H9 (cell line): Measurements from ENCODE around the gene PRXL2C. TPM values are rescaled to one million over a fixed set of nuclear protein-coding genes. Genes with fewer than 3 reads are reported as not detected.

Experiments used
- DNase-seq: peaks from one replicate; pipeline ENCODE4 v3.0.0-alpha.2; 2017
- H2AFZ ChIP-seq: one replicate; pipeline ENCODE4 v1.6.1; 2013; ENCODE audit warnings: mild to moderate bottlenecking, low read length, control low read depth, moderate library complexity
- H2AK5ac ChIP-seq: 2 replicates; pipeline ENCODE4 v1.6.1; 2013; ENCODE audit warnings: low read length, control low read depth, mixed read lengths; ENCODE audit not compliant: insufficient read length
- H2BK120ac ChIP-seq: one replicate; pipeline ENCODE4 v1.6.1; 2013; ENCODE audit warnings: low read depth, mild to moderate bottlenecking, low read length, control low read depth, inconsistent platforms; ENCODE audit not compliant: poor library complexity, severe bottlenecking
- H2BK12ac ChIP-seq: 2 replicates; pipeline ENCODE4 v1.6.1; 2013; ENCODE audit warnings: low read length, control low read depth, mixed read lengths, low read depth; ENCODE audit not compliant: insufficient read length
- H2BK15ac ChIP-seq: 2 replicates; pipeline ENCODE4 v1.6.1; 2013; ENCODE audit warnings: low read depth, low read length, control low read depth
- H2BK20ac ChIP-seq: one replicate; pipeline ENCODE4 v1.6.1; 2013; ENCODE audit warnings: low read depth, mild to moderate bottlenecking, low read length, control low read depth, inconsistent platforms; ENCODE audit not compliant: poor library complexity, severe bottlenecking
- H2BK5ac ChIP-seq: 2 replicates; pipeline ENCODE4 v1.6.1; 2013; ENCODE audit warnings: low read length, control low read depth, mixed read lengths; ENCODE audit not compliant: insufficient read length
- H3K14ac ChIP-seq: 2 replicates; pipeline ENCODE4 v1.6.1; 2013; ENCODE audit warnings: low read length, control low read depth; ENCODE audit not compliant: insufficient read depth
- H3K18ac ChIP-seq: 2 replicates; pipeline ENCODE4 v1.6.1; 2013; ENCODE audit warnings: low read depth, mild to moderate bottlenecking, mixed read lengths, low read length, control low read depth; ENCODE audit not compliant: insufficient read length
- H3K23ac ChIP-seq: 2 replicates; pipeline ENCODE4 v1.6.1; 2013; ENCODE audit warnings: low read length, control low read depth, mixed read lengths, low read depth; ENCODE audit not compliant: insufficient read length
- H3K23me2 ChIP-seq: 2 replicates; pipeline ENCODE4 v1.6.1; 2013; ENCODE audit warnings: low read depth, mild to moderate bottlenecking, mixed read lengths, low read length, control low read depth; ENCODE audit not compliant: insufficient read length, poor library complexity, severe bottlenecking
- H3K27ac ChIP-seq: 2 replicates; pipeline ENCODE4 v1.5.1; 2013; ENCODE audit warnings: low read length, control low read depth, mixed read lengths, low read depth; ENCODE audit not compliant: insufficient read length
- H3K27me3 ChIP-seq: 2 replicates; pipeline ENCODE4 v1.6.1; 2013; ENCODE audit warnings: low read length, control low read depth, inconsistent platforms; ENCODE audit not compliant: insufficient read depth
- H3K4ac ChIP-seq: 2 replicates; pipeline ENCODE4 v1.6.1; 2013; ENCODE audit warnings: low read depth, mild to moderate bottlenecking, control low read depth, inconsistent platforms, low read length, moderate library complexity
- H3K4me1 ChIP-seq: 2 replicates; pipeline ENCODE4 v1.6.1; 2013; ENCODE audit warnings: low read length, control low read depth, inconsistent platforms; ENCODE audit not compliant: insufficient read depth
- H3K4me2 ChIP-seq: 2 replicates; pipeline ENCODE4 v1.6.1; 2013; ENCODE audit warnings: low read length, control low read depth, mixed read lengths; ENCODE audit not compliant: insufficient read length, insufficient read depth
- H3K56ac ChIP-seq: 2 replicates; pipeline ENCODE4 v1.6.1; 2013; ENCODE audit warnings: low read depth, mild to moderate bottlenecking, mixed read lengths, low read length, control low read depth; ENCODE audit not compliant: insufficient read length
- H3K79me1 ChIP-seq: 2 replicates; pipeline ENCODE4 v1.6.1; 2013; ENCODE audit warnings: low read depth, mild to moderate bottlenecking, moderate library complexity, low read length, control low read depth, inconsistent platforms; ENCODE audit not compliant: insufficient read depth, poor library complexity, severe bottlenecking
- H3K79me2 ChIP-seq: 2 replicates; pipeline ENCODE4 v1.6.1; 2013; ENCODE audit warnings: low read length, control low read depth, inconsistent platforms; ENCODE audit not compliant: insufficient read depth
- H3K9ac ChIP-seq: 2 replicates; pipeline ENCODE4 v1.6.1; 2013; ENCODE audit warnings: low read length, control low read depth, mixed read lengths; ENCODE audit not compliant: insufficient read length; ENCODE audit errors: extremely low read depth
- H3K9me3 ChIP-seq: one replicate; pipeline ENCODE4 v1.6.1; 2013; ENCODE audit warnings: low read depth, low read length, inconsistent platforms; ENCODE audit not compliant: control insufficient read depth
- H3T11ph ChIP-seq: one replicate; pipeline ENCODE4 v1.6.1; 2013; ENCODE audit warnings: mild to moderate bottlenecking, low read length, control low read depth, inconsistent platforms
- H4K20me1 ChIP-seq: one replicate; pipeline ENCODE4 v1.6.1; 2013; ENCODE audit not compliant: control insufficient read depth, insufficient read length, insufficient read depth
- H4K5ac ChIP-seq: 2 replicates; pipeline ENCODE4 v1.6.1; 2013; ENCODE audit warnings: low read depth, mild to moderate bottlenecking, mixed read lengths, low read length, control low read depth; ENCODE audit not compliant: insufficient read length
- H4K8ac ChIP-seq: replicated peaks from 2 replicates; pipeline ENCODE4 v1.6.1; 2013; ENCODE audit warnings: low read length, control low read depth, mixed read lengths, low read depth; ENCODE audit not compliant: insufficient read length
- H4K91ac ChIP-seq: 2 replicates; pipeline ENCODE4 v1.6.1; 2013; ENCODE audit warnings: low read depth, mild to moderate bottlenecking, moderate library complexity, mixed read lengths, low read length, control low read depth; ENCODE audit not compliant: insufficient read length
- H3K27ac Mint-ChIP-seq, 3 experiments: 2 replicates in 2 of 3; 3 replicates in 1 of 3; pipeline ENCODE4 v1.8.0; 2020 to 2021; ENCODE audit warnings: mixed read lengths in 3 of 3, mild to moderate bottlenecking in 1 of 3, moderate library complexity in 1 of 3
- H3K27me3 Mint-ChIP-seq: 2 replicates; pipeline ENCODE4 v1.8.0; 2021; ENCODE audit warnings: low read depth, mild to moderate bottlenecking, moderate library complexity, mixed read lengths
- H3K36me3 Mint-ChIP-seq, 3 experiments: 2 replicates in 2 of 3; 3 replicates in 1 of 3; pipeline ENCODE4 v1.8.0; 2020 to 2021; ENCODE audit warnings: low read depth in 3 of 3, mixed read lengths in 3 of 3; ENCODE audit not compliant: insufficient read depth in 1 of 3
- H3K4me1 Mint-ChIP-seq, 2 experiments: 2 replicates each; pipeline ENCODE4 v1.8.0; 2020; ENCODE audit warnings: mixed read lengths in 2 of 2
- H3K4me3 Mint-ChIP-seq, 2 experiments: 2 replicates in 1 of 2; 3 replicates in 1 of 2; pipeline ENCODE4 v1.8.0; 2020 to 2021; ENCODE audit warnings: mild to moderate bottlenecking in 2 of 2, mixed read lengths in 2 of 2, moderate library complexity in 1 of 2
- H3K9me3 Mint-ChIP-seq, 2 experiments: 2 replicates in 1 of 2; 3 replicates in 1 of 2; pipeline ENCODE4 v1.8.0; 2020; ENCODE audit warnings: mild to moderate bottlenecking in 2 of 2, mixed read lengths in 2 of 2, moderate library complexity in 1 of 2
- WGBS: extraction: QIAGEN DNeasy Blood & Tissue Kit; methylation state at CpG from one replicate; pipeline ENCODE4 v1.1.7; 2013; ENCODE audit warnings: missing lambda C conversion rate, low lambda C conversion rate, mixed read lengths; ENCODE audit not compliant: insufficient read length; ENCODE audit errors: extremely low coverage; 5-methylcytosine and 5-hydroxymethylcytosine counted together
- total RNA-seq: library from RNA; stranded (reverse); gene quantifications from 2 replicates; pipeline ENCODE4 v1.2.1, GENCODE V29; 2021
- TF ChIP-seq, protein P1 (sequence below): fragments of 200-600 bp; sonication (generic); conservative IDR thresholded peaks from 3 replicates; pipeline ENCODE4 v1.8.0; 2021; ENCODE audit warnings: antibody characterized with exemption, mild to moderate bottlenecking

PRXL2C gene
- total RNA-seq, 1 experiment from 2014 or later: 4.7 TPM

- Histone ChIP-seq H3K4me1 (no peaks in the 10 kb centered on the region), H3K56ac (no peak overlapping the region), H2BK5ac (no peak overlapping the region), H3K4me2 (no peak overlapping the region), H3K79me1 (no peaks in the 10 kb centered on the region), H3K9ac (no peak overlapping the region), H3K79me2 (no peaks in the 10 kb centered on the region), H2BK15ac (no peak overlapping the region), H3K18ac (no peak overlapping the region), H3K23me2 (no peaks in the 10 kb centered on the region), H3K23ac (no peak overlapping the region), H2BK12ac (no peak overlapping the region), H3K4ac (no peak overlapping the region), H2AFZ (no peak overlapping the region), H3K27me3 (no peaks in the 10 kb centered on the region), H2BK120ac (no peak overlapping the region), H4K5ac (no peak overlapping the region), H3T11ph (no peak overlapping the region), H4K91ac (no peak overlapping the region), H2BK20ac (no peak overlapping the region), H3K9me3 (no peaks in the 10 kb centered on the region), H4K20me1 (no peaks in the 10 kb centered on the region), H2AK5ac (no peak overlapping the region), H3K27ac (no peak overlapping the region), H3K14ac (no peak overlapping the region), H4K8ac (no peak overlapping the region)
- Mint-ChIP-seq H3K27ac (no peak overlapping the region), H3K9me3 (no peaks in the 10 kb centered on the region), H3K4me3 (no peak overlapping the region), H3K27me3 (peaks cover 30% of the 10 kb centered on the region), H3K36me3 (no peaks in the 10 kb centered on the region), H3K4me1 (peaks cover under 1% of the 10 kb centered on the region in 2 experiments)
- DNase-seq: no peak
- WGBS: no CpG with 5 or more reads among the region's 6 CpGs
- TF ChIP-seq, protein P1, sequence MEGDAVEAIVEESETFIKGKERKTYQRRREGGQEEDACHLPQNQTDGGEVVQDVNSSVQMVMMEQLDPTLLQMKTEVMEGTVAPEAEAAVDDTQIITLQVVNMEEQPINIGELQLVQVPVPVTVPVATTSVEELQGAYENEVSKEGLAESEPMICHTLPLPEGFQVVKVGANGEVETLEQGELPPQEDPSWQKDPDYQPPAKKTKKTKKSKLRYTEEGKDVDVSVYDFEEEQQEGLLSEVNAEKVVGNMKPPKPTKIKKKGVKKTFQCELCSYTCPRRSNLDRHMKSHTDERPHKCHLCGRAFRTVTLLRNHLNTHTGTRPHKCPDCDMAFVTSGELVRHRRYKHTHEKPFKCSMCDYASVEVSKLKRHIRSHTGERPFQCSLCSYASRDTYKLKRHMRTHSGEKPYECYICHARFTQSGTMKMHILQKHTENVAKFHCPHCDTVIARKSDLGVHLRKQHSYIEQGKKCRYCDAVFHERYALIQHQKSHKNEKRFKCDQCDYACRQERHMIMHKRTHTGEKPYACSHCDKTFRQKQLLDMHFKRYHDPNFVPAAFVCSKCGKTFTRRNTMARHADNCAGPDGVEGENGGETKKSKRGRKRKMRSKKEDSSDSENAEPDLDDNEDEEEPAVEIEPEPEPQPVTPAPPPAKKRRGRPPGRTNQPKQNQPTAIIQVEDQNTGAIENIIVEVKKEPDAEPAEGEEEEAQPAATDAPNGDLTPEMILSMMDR: no peak
Observed at GRCh38 chr9:96626912-96627311, 28.2 kb downstream of the PRXL2C start.
